Measurements from ENCODE around the gene COL1A1.
A peak's percentile ranks its signal among the peaks of the same experiment; 100 is the strongest.

COL1A1 gene

DNA sequence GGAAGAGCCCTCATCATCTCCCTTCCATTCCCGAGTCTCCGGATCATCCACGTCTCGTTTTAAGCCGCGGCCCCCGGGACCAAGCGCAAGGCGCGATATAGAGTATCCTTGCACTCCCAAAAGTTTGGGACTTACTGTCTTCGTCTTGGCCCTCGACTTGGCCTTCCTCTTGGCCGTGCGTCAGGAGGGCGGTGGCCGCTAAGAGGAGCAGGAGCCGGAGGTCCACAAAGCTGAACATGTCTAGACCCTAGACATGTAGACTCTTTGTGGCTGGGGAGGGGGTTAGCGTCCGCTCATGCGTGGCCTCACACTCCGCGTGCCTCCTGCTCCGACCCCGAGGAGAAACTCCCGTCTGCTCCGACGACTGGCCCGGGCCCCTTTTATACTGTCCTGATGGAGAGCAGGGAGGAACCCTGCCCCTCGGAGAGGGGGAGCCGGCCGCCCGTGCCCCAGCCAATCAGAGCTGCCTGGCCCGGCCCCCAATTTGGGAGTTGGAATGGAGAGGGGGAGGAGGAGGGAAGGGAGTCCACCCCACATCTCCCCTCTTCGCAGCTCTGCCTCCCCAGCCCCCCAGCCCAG, at the start of gene COL1A1:
TSS of gene COL1A1 (minus strand) at position 356 of the 579 bp plus-strand sequence. CDS start at position 238, 118 bp downstream.
- Mint-ChIP-seq H3K27ac (no peak within 1 kb of the TSS), H3K4me1 (peaks cover 23% of the 10 kb centered on the region), H3K9me3 (no peaks in the 10 kb centered on the region), H3K4me3 (peak within 1 kb of the TSS; percentile 71), H3K27me3 (peaks cover 95% of the 10 kb centered on the region), H3K36me3 (no peaks in the 10 kb centered on the region)
- CTCF ChIA-PET, result interaction anchor here (0.8 to 7.2 kb wide), 22 partner anchors 10 to 331 kb away, joined by 3 to 217 read pairs (median 4); partner anchors contain the start of genes EPN3, RSAD1 and TMEM92
- no peak for DNase-seq

DNA sequence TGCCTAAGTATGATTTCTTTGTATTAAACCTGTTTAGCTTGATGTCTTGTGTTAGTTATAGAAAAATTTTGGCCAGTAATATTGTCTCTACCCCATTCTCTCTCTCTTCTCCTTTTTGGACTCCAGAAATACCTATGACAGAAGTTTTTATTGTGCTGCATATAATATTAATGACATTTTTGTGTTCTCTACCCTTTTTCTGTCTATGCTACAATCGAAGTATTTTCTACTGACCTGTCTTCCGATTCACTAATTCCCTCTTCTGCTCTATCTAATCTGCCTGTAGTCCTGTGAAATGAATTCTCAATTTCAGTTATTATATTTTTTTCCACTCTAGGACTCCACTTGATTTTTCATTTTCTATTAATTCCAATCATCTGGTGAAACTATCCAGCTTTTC, 46.8 kb upstream of the COL1A1 start:
- no peak overlapping the region for H3K27ac Mint-ChIP-seq
- CTCF ChIA-PET, result no interaction called here
- peaks cover 18% of the 10 kb centered on the region for H3K27me3 Mint-ChIP-seq
- DNase-seq, result no peak
- no peaks in the 10 kb centered on the region for H3K4me1 Mint-ChIP-seq
- H3K9me3 Mint-ChIP-seq, result peaks cover 9% of the 10 kb centered on the region
- no peak overlapping the region for H3K4me3 Mint-ChIP-seq
- no peaks in the 10 kb centered on the region for H3K36me3 Mint-ChIP-seq

DNA sequence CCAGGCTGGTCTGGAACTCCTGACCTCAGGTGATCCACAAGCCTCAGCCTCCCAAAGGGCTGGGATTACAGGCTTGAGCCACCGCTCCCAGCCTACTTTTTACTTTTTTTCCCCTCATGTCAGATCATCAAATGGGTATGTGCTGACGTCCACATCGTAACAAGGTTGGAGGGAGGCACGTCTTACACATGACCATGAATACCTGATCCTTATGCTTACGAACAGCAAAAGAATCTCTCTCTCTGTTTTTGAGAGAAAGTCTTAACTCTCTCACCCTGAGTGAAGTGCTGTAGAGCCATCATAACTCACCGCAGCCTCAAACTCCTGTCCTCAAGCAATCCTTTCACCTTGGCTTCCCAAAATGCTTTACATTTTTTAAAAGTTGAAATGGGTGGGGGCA, 43.3 kb upstream of the COL1A1 start:
- H3K4me1 Mint-ChIP-seq, result no peaks in the 10 kb centered on the region
- H3K36me3 Mint-ChIP-seq, result no peaks in the 10 kb centered on the region
- H3K27ac Mint-ChIP-seq, result no peak overlapping the region
- CTCF ChIA-PET, result no interaction called here
- peaks cover 9% of the 10 kb centered on the region for H3K9me3 Mint-ChIP-seq
- no peak overlapping the region for H3K4me3 Mint-ChIP-seq
- DNase-seq, result no peak
- peaks cover 22% of the 10 kb centered on the region for H3K27me3 Mint-ChIP-seq

DNA sequence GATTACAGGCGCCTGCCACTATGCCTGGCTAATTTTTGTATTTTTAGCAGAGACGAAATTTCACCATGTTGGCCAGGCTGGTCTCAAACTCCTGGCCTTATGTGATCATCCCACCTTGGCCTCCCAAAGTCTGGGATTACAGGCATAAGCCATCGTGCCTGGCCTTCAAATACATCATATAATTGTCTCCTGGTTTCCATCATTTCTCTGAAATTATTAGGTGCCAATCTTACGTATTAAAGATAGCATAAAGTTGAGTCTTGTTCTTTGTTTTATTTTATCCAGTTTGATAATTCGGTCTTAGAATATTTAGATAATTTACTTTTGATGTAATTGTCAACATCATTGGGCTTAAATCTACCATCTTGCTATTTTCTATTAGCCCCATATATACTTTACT, 40.0 kb upstream of the COL1A1 start:
- Mint-ChIP-seq H3K27me3 (peaks cover 29% of the 10 kb centered on the region), H3K9me3 (no peaks in the 10 kb centered on the region), H3K36me3 (no peaks in the 10 kb centered on the region), H3K4me1 (no peaks in the 10 kb centered on the region), H3K4me3 (no peak overlapping the region), H3K27ac (no peak overlapping the region)
- no peak for DNase-seq
- CTCF ChIA-PET, result no interaction called here

DNA sequence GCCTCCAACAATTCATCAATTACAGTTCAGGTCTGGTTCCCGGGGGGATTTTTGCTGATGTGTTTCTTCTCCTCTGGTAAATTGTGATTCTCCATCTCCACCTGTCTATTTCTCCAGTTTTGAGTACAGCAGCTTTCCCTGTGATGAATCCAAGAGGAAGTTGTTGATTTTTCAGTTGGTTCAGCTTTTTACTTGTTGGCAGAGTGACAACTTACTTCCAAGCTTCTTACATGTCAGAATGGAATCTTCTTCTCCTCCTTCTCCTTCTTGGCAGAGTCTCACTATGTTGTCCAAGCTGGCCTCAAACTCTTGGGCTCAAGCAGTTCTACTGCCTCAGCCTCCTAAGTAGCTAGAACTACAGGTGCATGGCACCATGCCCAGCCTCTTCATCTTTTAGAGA, 39.4 kb upstream of the COL1A1 start:
- no peak overlapping the region for H3K27ac Mint-ChIP-seq
- H3K9me3 Mint-ChIP-seq, result no peaks in the 10 kb centered on the region
- CTCF ChIA-PET, result no interaction called here
- H3K36me3 Mint-ChIP-seq, result no peaks in the 10 kb centered on the region
- DNase-seq, result no peak
- H3K4me1 Mint-ChIP-seq, result no peaks in the 10 kb centered on the region
- H3K27me3 Mint-ChIP-seq, result peaks cover 34% of the 10 kb centered on the region
- no peak overlapping the region for H3K4me3 Mint-ChIP-seq

DNA sequence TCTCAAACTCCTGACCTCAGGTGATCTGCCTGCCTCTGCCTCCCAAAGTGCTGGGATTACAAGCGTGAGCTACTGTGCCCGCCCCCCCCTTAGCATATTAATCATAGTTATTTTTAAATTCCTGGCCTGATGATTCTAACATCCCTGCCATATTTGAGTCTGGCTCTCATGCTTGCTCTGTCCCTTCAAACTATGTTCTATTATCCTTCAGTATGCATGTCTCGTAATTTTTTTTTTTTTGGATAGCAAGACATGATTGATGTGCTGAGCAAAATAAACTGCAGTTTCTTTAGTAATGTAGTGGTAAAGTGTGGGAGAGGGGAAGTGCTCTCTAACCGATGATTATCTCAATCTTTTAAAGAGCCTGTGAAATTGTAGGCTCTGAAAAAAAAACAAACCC, 38.5 kb upstream of the COL1A1 start:
- Mint-ChIP-seq H3K27ac (no peak overlapping the region), H3K4me3 (no peak overlapping the region), H3K9me3 (no peaks in the 10 kb centered on the region), H3K27me3 (peaks cover 38% of the 10 kb centered on the region), H3K36me3 (no peaks in the 10 kb centered on the region), H3K4me1 (no peaks in the 10 kb centered on the region)
- CTCF ChIA-PET, result no interaction called here
- no peak for DNase-seq

DNA sequence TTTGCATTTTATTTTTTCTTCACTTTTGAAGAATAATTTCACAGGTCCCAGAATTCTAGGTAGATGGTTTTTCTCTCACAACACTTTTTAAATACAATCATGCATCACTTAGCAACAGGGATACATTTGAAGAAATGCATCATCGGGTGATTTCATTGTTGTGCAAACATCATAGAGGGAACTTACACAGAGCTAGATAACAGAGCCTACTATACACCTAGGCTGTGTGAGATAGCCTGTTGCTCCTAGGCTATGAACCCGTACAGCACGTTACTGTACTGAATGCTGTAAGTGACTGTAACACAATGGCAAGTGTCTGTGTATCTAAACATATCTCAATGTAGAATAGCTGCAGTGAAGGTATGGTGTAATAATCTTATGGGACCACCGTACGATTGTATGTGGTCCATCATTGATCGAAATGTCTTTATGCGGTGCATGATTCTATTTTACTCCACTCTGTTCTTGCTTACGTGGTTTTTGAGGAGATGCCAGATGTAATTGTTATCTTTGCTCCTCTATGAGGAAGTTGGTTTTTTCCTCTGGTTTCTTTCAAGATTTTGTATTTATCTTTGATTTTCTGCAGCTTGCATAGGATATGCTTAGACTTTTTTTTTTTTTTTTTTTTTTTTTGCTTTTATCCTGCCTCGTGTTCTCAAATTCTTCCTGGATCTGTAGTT, 37.3 kb upstream of the COL1A1 start:
- Mint-ChIP-seq H3K4me1 (no peaks in the 10 kb centered on the region), H3K9me3 (peaks cover 2% of the 10 kb centered on the region), H3K27me3 (peaks cover 45% of the 10 kb centered on the region), H3K36me3 (no peaks in the 10 kb centered on the region), H3K27ac (no peak overlapping the region), H3K4me3 (no peak overlapping the region)
- CTCF ChIA-PET, result no interaction called here
- DNase-seq, result no peak

DNA sequence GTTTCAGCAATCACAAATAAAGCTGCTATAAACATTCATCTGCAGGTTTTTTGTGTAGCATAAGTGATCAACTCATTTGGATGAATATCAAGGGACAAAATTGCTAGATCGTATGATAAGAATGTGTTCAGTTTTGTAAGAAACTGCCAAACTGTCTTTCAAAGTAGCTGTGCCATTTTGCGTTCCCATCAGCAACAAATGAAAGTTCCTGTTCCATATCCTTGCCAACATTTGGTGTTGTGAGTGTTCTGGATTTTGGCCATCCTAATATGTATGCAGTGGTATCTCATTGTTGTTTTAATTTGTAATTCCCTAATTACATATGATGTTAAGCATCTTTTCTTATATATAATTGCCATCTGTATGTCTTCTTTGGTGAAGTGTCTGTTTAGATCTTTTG, 36.5 kb upstream of the COL1A1 start:
- DNase-seq, result no peak
- CTCF ChIA-PET, result interaction anchor here (0.6 kb wide), 1 partner anchor 266 kb away, joined by 3 read pairs; no protein-coding TSS in a partner anchor
- H3K27me3 Mint-ChIP-seq, result peaks cover 50% of the 10 kb centered on the region
- no peak overlapping the region for H3K4me3 Mint-ChIP-seq
- H3K9me3 Mint-ChIP-seq, result peaks cover 6% of the 10 kb centered on the region
- H3K4me1 Mint-ChIP-seq, result no peaks in the 10 kb centered on the region
- no peak overlapping the region for H3K27ac Mint-ChIP-seq
- H3K36me3 Mint-ChIP-seq, result no peaks in the 10 kb centered on the region

DNA sequence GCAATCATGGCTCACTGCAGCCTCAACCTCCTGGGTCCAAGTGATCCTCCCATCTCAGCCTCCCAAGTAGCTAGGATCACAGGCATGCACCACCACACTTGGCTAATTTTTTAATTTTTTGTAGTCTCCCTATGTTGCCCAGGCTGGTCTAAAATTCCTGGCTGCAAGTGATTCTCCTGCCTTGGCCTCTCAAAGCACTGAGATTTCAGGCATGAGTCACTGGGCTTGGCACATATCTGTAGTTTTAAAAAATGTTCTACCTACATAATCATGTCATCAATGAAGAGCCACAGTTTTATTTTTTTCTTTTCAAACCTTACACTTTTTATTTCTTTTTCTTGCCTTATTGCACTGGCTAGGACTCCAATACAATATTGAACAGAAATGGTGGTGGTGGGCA, 33.1 kb upstream of the COL1A1 start:
- Mint-ChIP-seq H3K36me3 (no peaks in the 10 kb centered on the region), H3K9me3 (peaks cover 6% of the 10 kb centered on the region), H3K27me3 (peaks cover 40% of the 10 kb centered on the region), H3K27ac (no peak overlapping the region), H3K4me1 (no peaks in the 10 kb centered on the region), H3K4me3 (no peak overlapping the region)
- DNase-seq, result no peak
- CTCF ChIA-PET, result no interaction called here

DNA sequence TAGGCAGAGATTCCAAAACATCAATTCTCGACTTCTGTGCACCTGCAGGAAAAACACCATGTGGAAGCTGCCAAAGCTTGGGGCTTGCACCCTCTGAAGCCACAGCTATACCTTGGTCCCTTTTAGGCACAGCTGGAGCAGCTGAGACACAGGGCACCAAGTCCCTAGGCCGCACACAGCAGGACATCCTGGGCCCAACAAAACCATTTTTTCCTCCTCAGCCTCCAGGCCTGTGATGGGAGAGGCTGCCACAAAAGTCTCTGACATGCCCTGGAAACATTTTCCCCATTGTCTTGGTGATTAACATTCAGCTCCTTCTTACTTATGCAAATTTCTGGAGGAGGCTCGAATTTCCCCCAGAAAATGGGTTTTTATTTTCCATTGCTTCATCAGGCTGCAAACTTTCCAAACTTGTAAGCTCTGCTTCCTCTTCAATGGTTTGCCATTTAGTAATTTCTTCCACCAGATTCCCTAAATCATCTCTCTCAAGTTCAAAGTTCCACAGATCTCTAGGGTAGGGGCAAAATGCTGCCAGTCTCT, 24.3 kb upstream of the COL1A1 start:
- CTCF ChIA-PET, result no interaction called here
- Mint-ChIP-seq H3K4me3 (no peak overlapping the region), H3K27ac (no peak overlapping the region)

DNA sequence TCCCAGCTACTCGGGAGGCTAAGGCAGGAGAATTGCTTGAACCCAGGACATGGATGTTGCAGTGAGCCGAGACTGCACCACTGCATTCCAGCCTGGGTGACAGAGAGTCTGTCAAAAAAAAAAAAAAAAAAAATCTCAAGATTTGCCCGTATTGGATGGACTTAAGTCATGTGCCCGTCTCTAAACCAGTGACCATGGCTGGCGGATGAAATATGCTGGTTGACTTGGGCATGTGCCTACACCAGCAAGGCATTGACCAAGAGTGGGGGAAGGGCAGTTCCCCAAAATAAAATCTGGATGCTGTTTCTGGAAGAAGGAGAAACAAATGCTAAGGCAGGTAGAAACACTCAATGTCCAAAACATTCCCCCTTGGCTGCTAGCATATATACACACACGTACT, 21.5 kb upstream of the COL1A1 start:
- H3K4me1 Mint-ChIP-seq, result peaks cover 17% of the 10 kb centered on the region
- peaks cover 28% of the 10 kb centered on the region for H3K27me3 Mint-ChIP-seq
- DNase-seq, result no peak
- peaks cover 17% of the 10 kb centered on the region for H3K9me3 Mint-ChIP-seq
- H3K27ac Mint-ChIP-seq, result no peak overlapping the region
- H3K4me3 Mint-ChIP-seq, result no peak overlapping the region
- no peaks in the 10 kb centered on the region for H3K36me3 Mint-ChIP-seq
- CTCF ChIA-PET, result interaction anchor here (1.3 to 1.4 kb wide), 2 partner anchors 11 to 21 kb away, joined by 3 to 4 read pairs; partner anchors contain the start of gene COL1A1

More for the DNA sequence above, 24.3 kb upstream of the COL1A1 start:
- Mint-ChIP-seq H3K36me3 (no peaks in the 10 kb centered on the region), H3K27me3 (peaks cover 14% of the 10 kb centered on the region), H3K4me1 (peaks cover 10% of the 10 kb centered on the region), H3K9me3 (peaks cover 20% of the 10 kb centered on the region)
- no peak for DNase-seq

DNA sequence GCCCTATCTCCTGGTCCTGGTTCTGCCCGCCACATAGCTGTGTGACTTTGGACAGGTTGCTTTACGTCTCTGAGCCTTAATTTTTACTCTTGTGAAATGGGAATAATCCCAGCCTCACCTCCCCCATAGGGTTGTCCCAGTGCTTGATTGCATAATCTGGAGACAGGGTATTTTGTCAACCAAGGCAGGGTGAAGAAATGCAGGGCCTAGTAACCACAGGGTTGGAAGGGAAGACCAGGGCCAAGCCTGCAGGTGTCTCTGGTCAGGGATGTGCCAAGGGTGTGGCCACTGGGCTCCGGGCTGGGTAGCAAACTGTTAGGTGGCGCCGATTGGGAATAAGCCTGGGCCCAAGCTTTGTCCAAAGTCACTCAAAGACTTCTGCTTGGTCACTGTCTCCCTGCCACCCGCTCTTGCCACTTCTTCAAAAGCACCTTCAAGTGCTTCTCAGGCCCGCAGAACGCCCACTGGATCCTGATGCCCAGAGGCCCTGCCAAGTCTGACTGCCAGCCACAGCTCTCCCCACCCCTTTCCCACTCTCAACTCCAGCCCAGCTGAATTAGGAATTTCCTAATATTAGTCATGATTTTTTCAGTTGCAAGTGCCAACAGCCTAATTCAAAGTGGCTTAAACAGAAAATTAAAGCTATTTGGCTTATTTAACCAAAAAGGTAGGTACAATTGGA, 20.6 kb upstream of the COL1A1 start:
- Mint-ChIP-seq H3K36me3 (no peaks in the 10 kb centered on the region), H3K4me3 (no peak overlapping the region), H3K9me3 (peaks cover 17% of the 10 kb centered on the region), H3K4me1 (peaks cover 17% of the 10 kb centered on the region), H3K27ac (no peak overlapping the region), H3K27me3 (peaks cover 23% of the 10 kb centered on the region)
- DNase-seq, result no peak
- CTCF ChIA-PET, result interaction anchor here (1.3 to 1.5 kb wide), 5 partner anchors 9 to 50 kb away, joined by 3 to 6 read pairs (median 4); partner anchors contain the start of gene COL1A1

DNA sequence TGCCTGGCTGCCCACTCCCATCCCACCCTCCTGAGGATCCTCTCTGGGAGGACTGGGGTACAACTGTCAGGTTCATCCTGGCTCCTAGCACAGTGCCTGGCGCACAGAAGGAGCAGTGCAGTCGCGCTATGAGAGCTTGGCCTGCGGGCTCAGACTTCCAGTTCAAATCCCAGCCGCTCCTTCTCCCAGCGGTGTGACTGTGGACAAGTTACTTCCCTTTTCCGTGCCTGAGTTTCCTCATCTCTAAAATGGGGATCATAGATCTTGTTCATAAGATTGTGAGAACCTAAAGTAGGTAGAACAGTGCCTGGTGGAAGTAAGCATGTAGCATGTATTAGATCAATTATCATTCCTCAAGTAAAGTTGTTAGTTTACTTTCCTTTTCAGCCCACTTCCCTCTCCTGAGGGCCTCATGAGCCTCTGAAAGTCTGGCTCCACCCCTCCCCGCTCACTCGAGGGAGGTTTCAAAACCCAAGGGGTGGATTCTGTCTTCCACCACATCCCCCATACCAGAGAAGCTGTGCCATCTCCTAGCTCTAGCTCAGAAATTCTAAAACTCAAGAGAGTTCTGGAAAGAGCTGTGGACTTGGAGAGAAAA, 19.9 kb upstream of the COL1A1 start:
- H3K4me1 Mint-ChIP-seq, result peaks cover 17% of the 10 kb centered on the region
- no peak overlapping the region for H3K4me3 Mint-ChIP-seq
- CTCF ChIA-PET, result interaction anchor here (1.3 to 1.8 kb wide), 5 partner anchors 8 to 76 kb away, joined by 3 to 6 read pairs (median 4); no protein-coding TSS in a partner anchor
- peaks cover 29% of the 10 kb centered on the region for H3K27me3 Mint-ChIP-seq
- H3K36me3 Mint-ChIP-seq, result no peaks in the 10 kb centered on the region
- H3K27ac Mint-ChIP-seq, result peak overlapping the region; percentile 42
- DNase-seq, result peak; percentile 75
- peaks cover 13% of the 10 kb centered on the region for H3K9me3 Mint-ChIP-seq

DNA sequence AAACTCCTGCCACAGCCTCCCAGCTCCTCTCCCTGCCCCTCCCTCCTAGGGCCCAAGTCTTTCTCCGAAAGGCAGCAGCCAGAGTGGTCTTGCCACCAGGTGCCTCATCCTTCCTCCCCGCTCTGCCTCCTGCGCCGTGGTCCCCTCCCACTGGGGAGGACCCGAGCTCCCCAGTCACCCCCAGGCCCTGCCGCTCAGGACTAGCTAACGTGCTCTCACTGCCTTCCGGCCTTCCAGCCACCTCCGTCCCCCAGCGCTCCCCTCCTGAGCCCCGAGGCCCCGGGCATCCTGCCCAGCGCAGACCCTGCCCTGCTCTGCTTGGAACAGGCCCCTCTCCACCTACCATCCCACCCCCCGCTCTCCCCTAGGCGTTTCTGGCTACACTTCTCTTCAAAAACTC, 19.4 kb upstream of the COL1A1 start:
- CTCF ChIA-PET, result interaction anchor here (1.3 to 1.8 kb wide), 2 partner anchors 52 to 77 kb away, joined by 4 read pairs; no protein-coding TSS in a partner anchor
- peaks cover 17% of the 10 kb centered on the region for H3K4me1 Mint-ChIP-seq
- H3K4me3 Mint-ChIP-seq, result no peak overlapping the region
- peak overlapping the region; percentile 7 for H3K27ac Mint-ChIP-seq
- no peak for DNase-seq
- H3K27me3 Mint-ChIP-seq, result peaks cover 33% of the 10 kb centered on the region
- peaks cover 10% of the 10 kb centered on the region for H3K9me3 Mint-ChIP-seq
- no peaks in the 10 kb centered on the region for H3K36me3 Mint-ChIP-seq
